Right ventricle myocardium superior (tissue), 1 donor: ENCODE results near the gene GRN. TPM values are rescaled to one million over a fixed set of nuclear protein-coding genes. Genes with fewer than 3 reads are reported as not detected.
A peak's percentile ranks its signal among the peaks of the same experiment; 100 is the strongest.
"Not testable (repeated sequence)": the region's sequence is repeated elsewhere in the genome, so short reads cannot be mapped to it uniquely, and the experiment has no call there.

ENCODE experiments used
- ATAC-seq: fragments of 200-7000 bp; cut with Tn5 transposase; one replicate; pipeline ENCODE4 v1.9.1; 2020; ENCODE audit warnings: mild to moderate bottlenecking; ENCODE audit not compliant: poor library complexity
- DNase-seq: peaks from one replicate; pipeline ENCODE4 v3.0.0-alpha.2; 2020
- intact Hi-C: fragments of 100-400 bp; cut with DNase I; formaldehyde crosslinking; loops from one replicate; pipeline ENCODE4 v1.11.2; 2022
- total RNA-seq: library from RNA; stranded (reverse); fragmentation: NEBNext Ultra II Directional; extraction: Animal tissue kit (Norgen Biotek cat#: 25700); gene quantifications from one replicate; pipeline ENCODE4 v1.2.1, GENCODE V29; 2021
- donor health status: DM: no; HTN: yes; CAD: no; lungs with severe emphysema.

Gene GRN
- total RNA-seq, 1 donor from 2014 or later: 135 TPM

DNA sequence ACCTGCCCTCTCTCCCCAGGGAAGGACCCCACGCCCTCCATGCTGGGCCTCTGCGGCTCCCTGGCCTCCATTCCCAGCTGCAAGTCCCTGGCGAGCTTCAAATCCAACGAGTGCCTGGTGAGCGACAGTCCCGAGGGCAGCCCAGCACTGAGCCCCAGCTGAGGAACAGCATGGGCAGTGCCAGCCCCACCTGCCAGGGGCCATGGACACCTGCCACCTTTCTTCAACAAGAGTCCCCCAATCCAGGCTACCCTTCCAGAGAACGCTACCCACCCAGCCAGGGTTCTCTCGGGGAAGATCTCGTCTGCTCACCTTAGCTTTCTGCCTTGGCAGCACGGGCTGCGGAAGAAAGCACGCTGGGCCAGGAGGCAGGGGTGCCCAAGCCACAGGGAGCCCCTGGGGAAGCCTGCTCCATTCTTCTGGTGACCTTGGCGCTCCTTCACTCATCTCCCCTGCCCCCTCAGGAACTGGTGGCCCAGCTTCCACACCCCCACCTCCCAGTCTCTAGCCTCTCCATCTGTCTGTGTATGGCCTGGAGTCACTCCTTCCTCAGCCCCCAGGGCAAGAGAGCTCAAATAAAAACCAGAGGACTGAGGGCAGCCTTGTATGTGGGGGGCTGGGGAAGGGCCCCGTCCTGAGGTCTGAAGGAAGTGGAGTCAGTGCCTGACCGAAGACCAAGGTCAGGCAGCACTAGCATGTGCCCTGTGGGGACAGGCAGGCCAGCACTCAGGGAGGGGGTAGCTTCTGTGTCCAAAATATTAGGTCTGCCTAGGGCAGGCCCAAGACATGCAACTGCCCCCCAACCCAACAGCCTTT is 26.8 kb upstream of the GRN start:
- DNase-seq (no peak), ATAC-seq (no peak)
- intact Hi-C loops: no loop called here

DNA sequence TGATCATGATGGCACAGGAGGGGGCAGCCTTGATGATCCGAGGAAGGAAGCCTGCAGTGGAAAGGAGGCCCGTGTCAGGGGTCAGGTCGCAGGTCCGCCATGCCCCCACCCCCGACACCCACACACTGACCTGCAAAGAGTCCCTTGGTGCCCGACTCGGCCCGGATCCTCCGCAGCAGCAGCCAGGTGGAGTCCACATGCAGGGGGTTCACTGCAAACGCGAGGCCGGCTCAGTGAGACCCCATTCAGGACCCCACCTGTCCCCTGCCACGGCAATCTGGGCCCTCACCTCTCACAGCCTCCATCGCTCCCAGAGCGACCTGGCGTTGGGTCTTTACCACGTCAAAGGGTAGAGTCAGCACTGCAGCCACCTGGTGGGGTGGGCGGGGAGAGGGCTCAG is 25.0 kb upstream of the GRN start:
- intact Hi-C loops: no loop called here
- ATAC-seq (no peak), DNase-seq (no peak)

DNA sequence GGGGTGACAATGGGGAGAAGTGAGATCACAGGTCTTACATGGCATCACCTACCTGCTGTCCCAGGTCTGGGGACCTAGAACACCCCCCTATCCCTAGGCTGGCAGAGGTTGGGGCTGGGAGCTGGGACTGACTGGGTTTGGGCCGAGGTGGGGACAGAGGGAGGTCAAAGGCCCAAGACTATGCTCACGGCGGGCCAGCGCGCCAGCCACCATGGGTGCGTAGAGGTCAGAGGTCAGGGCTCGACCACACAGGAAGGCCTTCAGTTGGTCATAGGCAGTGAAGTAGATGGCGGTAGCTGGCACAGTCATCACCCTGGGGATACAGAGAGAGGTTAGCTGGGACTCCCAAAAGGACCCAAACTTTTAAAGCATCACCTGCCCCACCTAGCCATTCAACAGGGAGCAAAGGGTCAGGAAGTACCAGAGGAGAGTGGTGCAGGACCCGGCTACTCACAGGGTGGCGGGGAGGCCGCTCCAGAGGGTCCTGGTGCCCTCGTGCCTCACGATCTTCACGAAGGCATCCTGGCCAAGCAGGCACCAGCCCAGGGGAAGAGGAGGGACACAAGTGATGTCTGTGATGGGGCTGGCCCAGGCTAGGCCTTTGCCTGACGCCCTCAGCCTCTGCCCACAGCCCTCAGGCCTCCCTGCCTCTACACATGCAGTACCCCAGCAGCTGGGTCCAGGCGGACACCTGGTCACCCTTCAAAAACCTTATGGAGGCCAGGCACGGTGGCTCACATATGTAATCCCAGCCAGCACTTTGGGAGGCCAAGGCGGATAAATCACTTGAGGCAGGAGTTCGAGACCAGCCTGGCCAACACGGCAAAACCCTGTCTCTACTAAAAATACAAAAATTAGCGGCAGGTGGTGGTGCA is 23.6 kb upstream of the GRN start:
- intact Hi-C loops: no loop called here
- ATAC-seq (no peak), DNase-seq (no peak)

DNA sequence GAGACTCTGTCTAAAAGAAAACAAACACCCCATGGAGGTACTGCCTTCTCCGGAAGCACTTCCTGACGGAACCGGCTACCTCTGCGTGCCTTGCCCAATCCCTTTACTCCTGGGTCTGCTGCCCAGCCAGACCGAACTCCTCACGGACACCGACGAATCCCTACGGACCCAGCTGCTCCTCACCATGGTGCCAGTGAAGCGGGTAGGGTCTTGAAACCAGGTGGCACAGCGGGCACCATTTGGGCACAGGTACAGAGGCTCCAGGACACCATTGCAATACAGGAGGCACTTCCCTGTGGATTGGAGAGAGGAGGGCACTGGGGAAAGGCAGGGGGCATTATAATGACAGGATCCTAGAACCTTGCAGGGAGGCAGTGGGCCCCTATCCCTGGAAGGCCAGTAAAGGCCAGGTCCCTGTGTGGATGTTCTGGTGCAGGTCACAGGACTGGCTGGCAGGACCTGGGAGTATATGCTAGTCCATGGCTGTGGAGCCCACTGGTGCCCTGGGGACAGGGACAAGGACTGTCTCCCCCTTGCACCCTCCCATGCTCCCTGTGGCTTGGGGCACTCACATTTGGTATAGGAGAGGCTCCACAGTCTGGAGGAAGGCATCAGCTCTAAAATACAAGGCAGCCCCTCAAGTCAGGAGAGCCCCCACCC is 22.7 kb upstream of the GRN start:
- intact Hi-C loops: no loop called here
- ATAC-seq: no peak
- no peak for DNase-seq

DNA sequence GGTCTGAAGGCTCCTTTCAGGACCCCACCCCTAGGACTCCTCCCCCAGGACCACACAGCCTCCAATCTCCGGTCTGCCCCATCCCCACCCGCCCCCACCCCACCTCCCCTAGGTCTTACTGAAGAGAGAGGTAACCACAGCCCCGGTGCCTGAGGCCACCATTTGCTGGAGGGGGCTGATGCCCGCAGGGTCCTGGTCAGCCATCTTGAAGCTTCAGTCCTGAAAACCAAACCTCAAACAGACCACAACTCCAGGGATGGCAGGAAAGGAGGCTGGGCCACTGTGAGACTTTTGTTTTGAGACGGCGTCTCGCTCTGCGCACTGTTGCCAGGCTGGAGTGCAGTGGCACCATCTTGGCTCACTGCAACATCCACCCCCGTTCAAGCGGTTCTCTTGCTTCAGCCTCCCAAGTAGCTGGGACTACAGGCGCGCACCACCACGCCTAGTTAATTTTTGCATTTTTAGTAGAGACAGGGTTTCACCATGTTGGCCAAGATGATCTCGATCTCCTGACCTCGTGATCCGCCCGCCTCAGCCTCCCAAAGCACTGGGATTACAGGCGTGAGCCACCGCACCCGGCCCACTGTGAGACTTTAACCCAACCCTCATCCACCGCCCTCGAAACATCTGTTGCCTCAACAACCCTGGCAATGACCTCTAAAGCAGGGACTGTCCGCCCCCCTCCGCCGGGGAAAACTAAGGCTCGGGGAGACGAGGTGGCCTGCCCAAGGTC is 21.6 kb upstream of the GRN start:
- DNase-seq: no peak
- ATAC-seq: no peak
- intact Hi-C loops: loop anchor here (2.0 kb wide), 1 partner anchor 109 kb away; no protein-coding TSS in a partner anchor

DNA sequence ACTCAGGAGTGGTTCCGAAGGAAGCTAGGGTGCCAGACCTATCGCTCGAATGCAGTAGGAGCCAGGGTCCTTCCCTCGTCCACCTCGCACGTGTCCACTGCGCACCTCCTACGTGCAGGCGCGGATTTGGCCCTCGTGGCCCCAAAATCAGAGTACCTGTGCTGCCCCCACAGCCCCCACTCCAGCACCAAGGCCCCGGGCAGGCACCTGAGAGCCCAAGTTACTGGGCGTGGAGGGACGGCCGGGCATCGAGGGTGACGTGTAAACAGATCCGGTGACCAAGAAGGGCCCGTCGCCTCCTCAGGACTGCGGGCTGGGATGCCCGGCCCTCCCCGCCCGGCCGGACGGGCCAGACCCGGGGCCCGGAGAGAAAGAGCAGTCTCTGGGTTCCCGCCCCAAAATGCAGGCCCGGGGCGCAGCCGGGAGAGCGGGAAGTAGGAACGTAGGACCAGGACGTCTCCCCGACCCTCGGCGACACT is 21.0 kb upstream of the GRN start:
- ATAC-seq (no peak), DNase-seq (no peak)
- intact Hi-C loops: loop anchor here (2.0 kb wide), 1 partner anchor 109 kb away; no protein-coding TSS in a partner anchor

DNA sequence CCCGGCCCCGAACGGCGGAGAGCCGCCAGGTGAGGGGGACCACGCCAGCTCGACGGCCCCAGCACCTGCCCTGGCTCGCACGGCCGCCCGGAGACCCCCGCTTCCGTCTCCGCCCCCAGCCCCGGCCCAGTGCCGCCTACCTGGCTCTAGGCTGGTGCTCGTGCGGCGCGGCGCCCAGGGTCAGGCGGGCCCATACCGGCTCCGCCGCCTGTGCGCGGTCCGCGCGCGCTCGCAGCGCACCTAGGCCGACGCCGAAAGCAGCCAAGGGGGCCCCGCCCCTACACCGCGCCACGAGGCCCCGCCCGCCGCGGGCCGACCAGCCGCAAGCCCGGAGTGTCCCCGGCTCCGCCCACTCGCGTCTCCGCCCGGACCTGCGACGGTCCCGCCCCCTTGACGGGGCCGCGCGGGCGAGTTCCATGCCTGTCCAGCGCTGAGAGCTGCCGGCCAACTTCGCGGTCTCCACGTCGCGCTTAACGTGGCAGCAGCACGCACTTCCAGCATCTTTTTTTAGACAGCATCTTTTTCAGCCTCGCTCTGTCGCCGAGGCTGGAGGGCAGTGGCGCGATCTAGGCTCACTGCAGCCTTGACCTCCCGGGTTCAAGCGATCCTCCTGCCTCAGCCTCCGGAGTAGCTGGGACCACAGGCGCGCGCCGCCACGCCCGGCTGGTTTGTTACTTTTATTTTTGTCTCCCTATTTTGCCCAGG is 20.4 kb upstream of the GRN start, which contains the start of gene SLC25A39:
TSS of gene SLC25A39 (minus strand) at position 253 of the 705 bp plus-strand sequence. CDS start 1,261 bp downstream, outside the sequence.
- intact Hi-C loops: loop anchor here (2.0 kb wide), 1 partner anchor 110 kb away; no protein-coding TSS in a partner anchor
- ATAC-seq: peak; percentile 93
- DNase-seq: peak; percentile 97

DNA sequence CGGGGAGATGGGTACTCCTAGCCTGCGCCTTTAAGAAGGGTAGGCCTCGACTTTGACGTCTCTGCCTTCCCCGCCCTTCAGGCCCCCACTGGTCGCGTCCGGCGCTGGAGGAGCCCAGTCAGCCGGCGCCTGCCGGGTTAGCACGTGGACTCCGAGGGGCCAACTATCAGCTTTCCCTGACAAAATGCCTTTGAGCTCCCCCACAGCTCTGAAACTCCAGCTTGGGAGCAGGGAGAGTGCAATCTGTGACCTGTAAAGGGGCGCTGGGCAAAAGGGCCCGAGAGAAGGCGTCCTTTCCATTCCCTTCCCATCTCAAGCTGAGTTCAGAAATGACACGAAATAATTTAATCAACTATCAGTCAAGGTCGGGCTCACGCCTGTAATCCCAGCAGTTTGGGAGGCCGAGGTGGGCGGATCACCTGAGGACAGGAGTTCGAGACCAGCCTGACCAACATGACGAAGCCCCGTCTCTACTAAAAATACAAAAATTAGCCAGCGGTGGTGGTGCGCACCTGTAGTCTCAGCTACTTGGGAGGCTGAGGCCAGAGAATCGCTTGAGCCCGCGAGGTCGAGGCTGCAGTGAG is 18.1 kb upstream of the GRN start:
- intact Hi-C loops: no loop called here
- ATAC-seq (peak; percentile 85), DNase-seq (peak; percentile 97)

DNA sequence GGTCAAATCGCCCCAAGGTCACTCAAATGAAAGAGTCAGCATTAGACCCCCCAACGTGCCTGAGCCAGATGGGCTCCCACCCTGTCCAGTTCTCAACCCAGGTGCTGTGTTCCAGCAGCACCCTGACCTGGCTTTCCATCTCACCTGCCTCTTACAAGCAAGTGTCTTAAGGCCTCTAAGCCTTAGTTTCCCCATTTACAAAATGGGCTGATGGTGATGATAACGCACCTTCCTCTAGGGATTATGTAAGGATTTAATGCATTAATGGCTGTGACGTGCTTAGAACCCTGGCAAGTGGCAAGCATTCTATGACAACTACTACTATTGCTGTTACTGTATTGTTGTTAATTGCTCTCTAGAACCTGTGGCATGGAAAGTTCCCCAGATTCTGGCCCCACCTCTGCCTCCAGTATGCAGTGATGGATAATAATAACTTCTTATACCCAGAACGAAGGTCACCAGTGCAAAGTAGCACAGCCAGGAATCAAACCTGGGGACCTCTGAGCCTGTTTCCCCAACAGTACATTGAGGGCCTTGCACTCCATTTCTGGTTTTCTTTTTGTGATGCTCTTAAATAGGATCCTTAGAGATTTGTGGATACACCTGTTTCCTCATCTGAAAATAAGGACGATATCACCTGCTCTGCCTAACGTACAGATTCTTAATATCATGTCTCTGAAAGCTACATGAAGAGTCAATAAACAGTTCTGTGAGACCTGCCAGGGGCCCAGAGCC is 17.2 kb upstream of the GRN start:
- no peak for ATAC-seq
- intact Hi-C loops: no loop called here

DNA sequence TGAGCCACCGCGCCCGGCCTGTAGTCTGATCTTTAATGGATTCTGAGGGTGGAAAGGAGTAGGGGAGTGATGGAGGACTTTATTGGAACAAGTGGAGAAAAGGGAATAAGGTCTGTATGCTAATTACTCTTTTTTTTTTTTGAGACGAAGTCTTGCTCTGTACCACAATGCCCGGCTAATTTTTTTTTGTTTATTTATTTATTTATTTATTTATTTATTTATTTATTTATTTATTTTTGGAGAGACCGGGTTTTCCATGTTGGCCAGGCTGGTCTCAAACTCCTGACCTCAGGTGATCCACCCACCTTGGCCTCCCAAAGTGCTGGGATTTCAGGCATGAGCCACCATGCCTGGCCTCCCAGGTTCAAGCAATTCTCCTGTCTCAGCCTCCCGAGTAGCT is 15.6 kb upstream of the GRN start:
- intact Hi-C loops, ATAC-seq, DNase-seq: not testable (repeated sequence)

More for the DNA sequence above, 17.2 kb upstream of the GRN start:
- no peak for DNase-seq

DNA sequence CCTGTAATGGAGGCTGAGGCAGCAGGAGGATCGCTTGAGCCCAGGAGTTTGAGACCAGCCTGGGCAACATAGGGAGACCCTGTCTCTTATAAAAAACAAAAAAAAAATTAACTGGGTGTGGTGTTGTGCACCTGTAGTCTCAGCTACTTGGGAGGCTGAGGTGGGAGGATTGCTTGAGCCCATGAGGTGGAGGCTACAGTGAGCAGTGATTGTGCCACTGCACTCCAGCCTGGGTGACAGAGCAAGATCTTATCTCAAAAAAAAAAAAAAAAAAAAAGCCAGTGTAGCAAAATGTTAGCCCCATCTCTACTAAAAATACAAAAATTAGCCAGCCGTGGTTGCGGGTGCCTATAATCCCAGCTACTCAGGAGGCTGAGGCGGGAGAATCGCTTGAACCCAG is 14.8 kb upstream of the GRN start:
- DNase-seq, ATAC-seq, intact Hi-C loops: not testable (repeated sequence)

DNA sequence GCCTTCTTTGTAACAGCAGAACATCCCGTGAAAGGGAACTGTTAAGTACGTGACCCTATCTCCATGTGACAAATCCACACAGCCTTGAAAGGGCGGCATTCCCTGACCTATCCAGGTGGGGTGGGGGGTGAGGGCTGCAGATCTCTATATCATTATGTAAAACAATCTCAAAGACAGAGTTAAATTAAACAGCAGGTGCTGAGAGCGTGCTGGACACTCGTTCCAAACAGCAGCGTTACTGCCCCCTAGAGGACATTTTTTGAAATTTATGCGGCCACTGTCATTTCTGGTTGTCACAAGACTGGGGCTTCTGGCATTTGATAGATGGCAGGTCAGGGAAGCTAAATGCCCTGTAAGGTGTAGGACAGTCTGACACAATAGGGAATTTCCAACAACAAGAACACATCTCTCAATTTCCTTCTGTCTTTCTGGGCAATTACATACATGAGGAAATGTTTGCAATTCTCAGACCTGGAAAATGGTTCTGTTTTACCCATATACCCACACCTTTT is 13.8 kb upstream of the GRN start:
- peak; percentile 51 for ATAC-seq
- intact Hi-C loops: no loop called here
- DNase-seq: peak; percentile 60

DNA sequence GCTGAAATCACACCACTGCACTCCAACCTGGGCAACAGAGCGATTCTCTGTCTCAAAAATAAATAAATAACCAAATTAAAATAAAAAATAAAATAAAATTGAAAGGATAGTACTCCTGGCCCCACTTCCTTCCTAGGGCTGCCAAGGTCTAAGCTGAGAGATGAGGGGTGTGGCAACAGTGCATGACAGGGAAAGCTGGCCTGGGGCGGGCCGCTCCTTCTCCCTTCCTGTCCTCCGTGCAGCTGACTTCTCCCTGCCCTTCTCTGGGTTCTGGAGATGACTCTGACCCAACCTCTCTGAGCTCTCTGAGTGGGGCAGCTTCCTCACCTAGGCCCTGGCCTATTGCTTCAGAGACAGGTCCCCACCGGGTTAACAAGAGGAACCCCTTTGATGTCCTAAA is 11.7 kb upstream of the GRN start:
- intact Hi-C loops: no loop called here
- ATAC-seq: peak; percentile 47

DNA sequence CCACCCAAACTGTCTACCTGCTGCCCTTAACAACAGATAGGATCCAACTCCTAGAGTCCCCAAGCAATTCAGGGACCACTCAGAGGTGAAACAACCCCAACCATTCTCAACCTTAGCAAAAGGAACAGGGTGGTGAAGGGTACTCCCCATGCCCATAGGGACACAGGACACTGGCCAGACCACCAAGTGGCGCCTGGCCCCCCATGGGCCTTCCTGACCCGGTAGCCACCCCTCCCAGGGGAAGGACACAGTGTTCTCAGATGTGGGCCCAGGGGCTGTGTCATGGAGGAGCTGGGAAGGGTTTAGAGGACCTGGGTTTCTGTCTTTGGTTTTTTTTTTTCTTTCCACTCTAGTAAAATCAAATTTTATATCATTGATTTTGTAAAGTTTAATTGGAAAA is 10.8 kb upstream of the GRN start:
- intact Hi-C loops: no loop called here
- ATAC-seq: no peak
- DNase-seq: no peak

More for the DNA sequence above, 11.7 kb upstream of the GRN start:
- DNase-seq: peak; percentile 69

DNA sequence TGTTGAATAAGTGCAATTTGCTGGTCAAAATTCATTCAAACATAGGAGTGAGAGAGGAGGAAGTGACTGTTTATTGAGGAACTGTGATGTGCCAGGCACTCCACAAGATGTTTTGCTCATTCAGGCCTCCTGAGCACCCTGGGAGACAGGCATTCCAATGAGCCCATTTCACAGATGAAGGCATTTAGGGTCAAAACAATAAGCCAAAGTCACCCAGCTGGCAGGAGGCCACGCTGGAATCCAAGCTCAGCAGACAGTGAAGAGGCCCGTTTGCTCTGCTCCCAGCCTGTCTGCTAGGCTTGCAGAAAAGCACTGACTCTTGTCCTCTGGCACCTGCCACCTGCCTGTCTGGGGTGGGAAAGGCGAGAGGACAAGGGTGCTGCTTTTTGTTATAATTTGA is 10.4 kb upstream of the GRN start:
- DNase-seq: no peak
- intact Hi-C loops: no loop called here

DNA sequence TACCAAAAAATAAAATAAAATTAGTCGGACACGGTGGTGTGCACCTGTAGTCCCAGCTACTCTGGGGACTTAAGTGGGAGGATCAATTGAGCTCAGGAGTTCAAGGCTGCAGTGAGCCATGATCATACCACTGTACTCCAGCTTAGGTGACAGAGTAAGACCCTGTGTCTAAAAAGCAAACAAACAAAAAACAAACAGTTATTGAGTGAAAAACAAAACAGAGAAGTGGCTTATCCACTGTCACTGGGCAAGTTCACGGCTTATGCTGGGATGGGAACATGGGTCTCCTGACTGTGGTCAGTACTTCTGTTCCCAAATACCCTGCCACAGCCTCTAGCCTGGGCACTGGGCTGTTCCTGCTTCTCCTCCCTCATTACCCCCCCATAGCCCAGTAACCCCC is 9.5 kb upstream of the GRN start:
- no peak for ATAC-seq
- intact Hi-C loops: no loop called here
- DNase-seq: no peak

More for the DNA sequence above, 10.4 kb upstream of the GRN start:
- no peak for ATAC-seq
